ENCODE measurements around the gene GMPPA. TPM values are rescaled to one million over a fixed set of nuclear protein-coding genes. Genes with fewer than 3 reads are reported as not detected.

GMPPA gene
- total and polyA plus RNA-seq, 2 donors (not counting 1 experiment from before 2014, with no cell fraction given) = 38.3 to 59.7 TPM

- H3K79me2 ChIP-seq (ENCODE audit: control insufficient read depth, insufficient read depth, low read length) = no peaks in the 10 kb centered on the region
- no peak overlapping the region for H3K9ac ChIP-seq (ENCODE audit: insufficient read depth, low read length)
- peaks cover 37% of the 10 kb centered on the region for H3K27me3 ChIP-seq (ENCODE audit: control insufficient read depth, insufficient read depth, low read length)
- H3K36me3 ChIP-seq (ENCODE audit: control insufficient read depth, insufficient read depth, low read length) = no peaks in the 10 kb centered on the region
- H3K27ac ChIP-seq (ENCODE audit: insufficient read depth, low read length) = no peak overlapping the region
- H3K4me2 ChIP-seq (ENCODE audit: extremely low read depth, insufficient read depth, low read length) = no peak overlapping the region
- no peak overlapping the region for H3K4me3 ChIP-seq (replicated peaks in 1 of 4; ENCODE audit: control extremely low read depth in 1 of 4, insufficient read depth in 1 of 4, low read depth in 3 of 4, low read length in 4 of 4)
- peaks cover 14% of the 10 kb centered on the region for H3K4me1 ChIP-seq (ENCODE audit: control insufficient read depth, extremely low read depth, insufficient read depth, low read length)
- H2AFZ ChIP-seq (ENCODE audit: low read length) = no peak overlapping the region
- DNase-seq (ENCODE audit: low read depth in 2 of 2) = peak in 1 of 2 donors; percentile 32
- no peaks in the 10 kb centered on the region for H4K20me1 ChIP-seq (ENCODE audit: control insufficient read depth, extremely low read depth, insufficient read depth, low read length)
- no peaks in the 10 kb centered on the region for H3K9me3 ChIP-seq (ENCODE audit: control insufficient read depth, insufficient read depth, low read depth, low read length)
- TF ChIP-seq, protein P1, sequence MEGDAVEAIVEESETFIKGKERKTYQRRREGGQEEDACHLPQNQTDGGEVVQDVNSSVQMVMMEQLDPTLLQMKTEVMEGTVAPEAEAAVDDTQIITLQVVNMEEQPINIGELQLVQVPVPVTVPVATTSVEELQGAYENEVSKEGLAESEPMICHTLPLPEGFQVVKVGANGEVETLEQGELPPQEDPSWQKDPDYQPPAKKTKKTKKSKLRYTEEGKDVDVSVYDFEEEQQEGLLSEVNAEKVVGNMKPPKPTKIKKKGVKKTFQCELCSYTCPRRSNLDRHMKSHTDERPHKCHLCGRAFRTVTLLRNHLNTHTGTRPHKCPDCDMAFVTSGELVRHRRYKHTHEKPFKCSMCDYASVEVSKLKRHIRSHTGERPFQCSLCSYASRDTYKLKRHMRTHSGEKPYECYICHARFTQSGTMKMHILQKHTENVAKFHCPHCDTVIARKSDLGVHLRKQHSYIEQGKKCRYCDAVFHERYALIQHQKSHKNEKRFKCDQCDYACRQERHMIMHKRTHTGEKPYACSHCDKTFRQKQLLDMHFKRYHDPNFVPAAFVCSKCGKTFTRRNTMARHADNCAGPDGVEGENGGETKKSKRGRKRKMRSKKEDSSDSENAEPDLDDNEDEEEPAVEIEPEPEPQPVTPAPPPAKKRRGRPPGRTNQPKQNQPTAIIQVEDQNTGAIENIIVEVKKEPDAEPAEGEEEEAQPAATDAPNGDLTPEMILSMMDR (conservative IDR thresholded peaks at IDR 0.05 in 1 of 2, IDR thresholded peaks at IDR 0.05 in 1 of 2; ENCODE audit: low read depth in 1 of 2, low read length in 2 of 2) = no peak
These were observed 27.0 kb downstream of the GMPPA start for GRCh38 chr2:219525533-219526232.

DNA sequence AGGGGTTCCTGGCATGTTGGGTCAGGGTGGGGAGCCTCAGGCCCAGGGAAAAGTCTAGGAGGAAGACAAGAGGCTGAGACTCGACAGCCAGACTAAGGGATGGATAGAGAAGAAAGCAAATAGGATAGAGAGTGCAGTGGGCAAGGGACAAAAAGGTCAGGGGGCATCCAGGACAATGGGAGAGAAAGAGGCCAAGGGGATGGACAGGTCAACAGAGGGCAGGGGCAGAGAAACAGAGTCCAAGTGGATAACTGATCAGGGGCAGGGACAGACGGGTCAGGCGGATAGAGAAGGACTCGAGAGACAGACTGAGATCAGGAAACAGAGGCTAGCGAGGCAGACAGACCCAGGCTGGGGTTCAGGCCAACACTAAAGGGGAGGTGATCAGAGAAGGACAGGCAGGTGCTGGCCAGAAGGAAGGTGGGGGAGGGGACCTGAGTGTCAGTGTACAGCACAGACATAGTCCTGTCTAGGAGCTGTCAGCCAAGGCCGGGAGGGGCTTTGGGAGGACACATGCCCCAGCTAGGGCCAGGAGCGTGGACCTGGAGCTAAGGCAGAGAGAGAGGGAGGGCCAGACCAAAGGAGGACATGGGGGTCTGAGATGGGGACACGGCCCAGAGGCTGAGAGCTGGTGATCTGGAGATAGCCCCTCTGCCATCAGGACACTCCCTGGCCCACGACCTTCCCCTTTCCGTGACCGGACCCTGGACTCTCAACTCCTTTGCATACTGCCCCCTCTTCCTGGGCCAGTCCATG, 27.8 kb downstream of the GMPPA start:
- H3K4me2 ChIP-seq (ENCODE audit: extremely low read depth, insufficient read depth, low read length) = no peak overlapping the region
- no peaks in the 10 kb centered on the region for H4K20me1 ChIP-seq (ENCODE audit: control insufficient read depth, extremely low read depth, insufficient read depth, low read length)
- H3K27me3 ChIP-seq (ENCODE audit: control insufficient read depth, insufficient read depth, low read length) = peaks cover 39% of the 10 kb centered on the region
- no peak overlapping the region for H3K27ac ChIP-seq (ENCODE audit: insufficient read depth, low read length)
- peaks cover 9% of the 10 kb centered on the region for H3K4me1 ChIP-seq (ENCODE audit: control insufficient read depth, extremely low read depth, insufficient read depth, low read length)
- no peaks in the 10 kb centered on the region for H3K36me3 ChIP-seq (ENCODE audit: control insufficient read depth, insufficient read depth, low read length)
- TF ChIP-seq EZH2 (IDR thresholded peaks at IDR 0.05; ENCODE audit: low read length, missing control alignments) = no peak
- TF ChIP-seq, protein P1 (conservative IDR thresholded peaks at IDR 0.05 in 1 of 2, IDR thresholded peaks at IDR 0.05 in 1 of 2; ENCODE audit: low read depth in 1 of 2, low read length in 2 of 2) = no peak
- H3K4me3 ChIP-seq (replicated peaks in 1 of 4; ENCODE audit: control extremely low read depth in 1 of 4, insufficient read depth in 1 of 4, low read depth in 3 of 4, low read length in 4 of 4) = no peak overlapping the region
- no peaks in the 10 kb centered on the region for H3K9me3 ChIP-seq (ENCODE audit: control insufficient read depth, insufficient read depth, low read depth, low read length)
- no peak overlapping the region for H3K9ac ChIP-seq (ENCODE audit: insufficient read depth, low read length)
- H2AFZ ChIP-seq (ENCODE audit: low read length) = no peak overlapping the region
- no peaks in the 10 kb centered on the region for H3K79me2 ChIP-seq (ENCODE audit: control insufficient read depth, insufficient read depth, low read length)
- no peak for DNase-seq (ENCODE audit: low read depth in 2 of 2)

GRCh38 chr2:219527076-219527394, 28.3 kb downstream of the GMPPA start:
- no peak for DNase-seq (ENCODE audit: low read depth in 2 of 2)
- Histone ChIP-seq H3K27ac (ENCODE audit: insufficient read depth, low read length) (no peak overlapping the region), H3K36me3 (ENCODE audit: control insufficient read depth, insufficient read depth, low read length) (no peaks in the 10 kb centered on the region), H3K4me2 (ENCODE audit: extremely low read depth, insufficient read depth, low read length) (no peak overlapping the region), H2AFZ (ENCODE audit: low read length) (no peak overlapping the region), H3K79me2 (ENCODE audit: control insufficient read depth, insufficient read depth, low read length) (no peaks in the 10 kb centered on the region), H3K4me1 (ENCODE audit: control insufficient read depth, extremely low read depth, insufficient read depth, low read length) (peaks cover 4% of the 10 kb centered on the region), H3K4me3 (replicated peaks in 1 of 4; ENCODE audit: control extremely low read depth in 1 of 4, insufficient read depth in 1 of 4, low read depth in 3 of 4, low read length in 4 of 4) (no peak overlapping the region), H3K9ac (ENCODE audit: insufficient read depth, low read length) (no peak overlapping the region), H4K20me1 (ENCODE audit: control insufficient read depth, extremely low read depth, insufficient read depth, low read length) (no peaks in the 10 kb centered on the region), H3K27me3 (ENCODE audit: control insufficient read depth, insufficient read depth, low read length) (peaks cover 41% of the 10 kb centered on the region), H3K9me3 (ENCODE audit: control insufficient read depth, insufficient read depth, low read depth, low read length) (no peaks in the 10 kb centered on the region)
- no peak for TF ChIP-seq EZH2 (IDR thresholded peaks at IDR 0.05; ENCODE audit: low read length, missing control alignments)
- TF ChIP-seq, protein P1 (conservative IDR thresholded peaks at IDR 0.05 in 1 of 2, IDR thresholded peaks at IDR 0.05 in 1 of 2; ENCODE audit: low read depth in 1 of 2, low read length in 2 of 2) = no peak

All from fibroblast of lung (primary cell).